GM19025 (cell line): ENCODE data around the gene CHSY1.
"Not testable (repeated sequence)": the region's sequence is repeated elsewhere in the genome, so short reads cannot be mapped to it uniquely, and the experiment has no call there.

Experiments used
- ATAC-seq: cut with Tn5 transposase; IDR thresholded peaks from one replicate; pipeline ENCODE4 v1.9.1; 2021; ENCODE audit warnings: mild to moderate bottlenecking, low read depth, moderate library complexity; ENCODE audit not compliant: unreplicated experiment

The CHSY1 gene

DNA sequence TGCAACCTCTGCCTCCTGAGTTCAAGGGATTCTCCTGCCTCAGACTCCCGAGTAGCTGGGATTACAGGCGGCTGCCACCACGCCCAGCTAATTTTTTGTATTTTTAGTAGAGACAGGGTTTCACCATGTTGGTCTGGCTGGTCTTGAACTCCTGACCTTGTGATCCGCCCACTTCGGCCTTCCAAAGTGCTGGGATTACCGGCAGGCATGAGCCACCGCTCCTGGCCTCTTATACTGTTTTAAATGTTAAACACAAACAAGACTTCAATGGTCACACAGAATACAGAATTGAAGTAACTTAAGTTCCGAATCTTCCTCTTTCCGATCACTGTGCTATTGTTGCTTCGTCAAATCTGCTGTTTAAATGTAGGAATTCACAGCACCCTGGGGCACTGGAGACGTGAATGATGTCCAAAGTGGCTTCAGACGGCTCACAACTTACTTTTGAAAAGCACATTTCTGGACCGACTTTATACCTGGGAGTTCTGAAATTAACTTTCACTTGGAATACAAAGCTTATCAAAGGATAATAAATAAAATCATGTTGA is 125.9 kb downstream of the CHSY1 start:
- not testable (repeated sequence) for ATAC-seq
